EH (cell line): ENCODE measurements around the gene ARID1B.

Experiments used
- DNase-seq: peaks from one replicate; pipeline ENCODE4 v3.0.0-alpha.2; 2015; ENCODE audit warnings: low read depth

ARID1B gene

DNA sequence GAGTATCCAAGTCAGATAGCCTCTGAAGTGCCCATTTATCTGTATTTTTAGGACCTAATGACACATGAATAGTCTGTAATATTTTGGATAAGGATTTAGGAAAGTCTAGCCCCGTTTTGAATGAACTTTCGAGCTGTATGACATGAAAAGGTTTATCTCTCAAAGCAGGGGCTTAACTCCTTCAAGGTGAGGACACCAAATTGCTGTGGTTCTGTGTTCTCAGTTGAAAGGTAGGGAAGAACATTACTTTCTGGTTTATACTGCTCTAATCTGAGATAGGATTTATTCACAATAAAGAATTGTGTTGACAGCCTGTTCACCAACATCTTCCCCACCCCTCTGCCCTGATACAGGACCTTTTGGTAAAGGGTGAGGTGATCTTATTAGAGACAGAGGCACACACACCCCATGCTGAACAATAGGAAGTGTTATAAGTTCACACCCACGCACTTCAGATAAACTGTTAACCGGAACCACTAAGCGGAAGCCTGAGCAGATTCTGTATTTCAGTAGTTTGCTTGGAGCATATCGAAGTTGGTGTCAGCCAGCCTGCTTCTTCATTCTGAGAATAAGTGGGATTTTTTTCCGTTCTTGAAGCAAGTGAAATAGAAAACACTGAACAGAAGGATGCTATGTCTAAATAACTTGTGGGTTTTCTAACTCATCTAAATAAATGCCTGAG lies 322.9 kb downstream of the ARID1B start:
- DNase-seq, result no peak

GRCh38 chr6:157101166-157101565 lies 324.0 kb downstream of the ARID1B start:
- DNase-seq, result no peak

GRCh38 chr6:157104803-157105202 lies 327.6 kb downstream of the ARID1B start:
- no peak for DNase-seq

DNA sequence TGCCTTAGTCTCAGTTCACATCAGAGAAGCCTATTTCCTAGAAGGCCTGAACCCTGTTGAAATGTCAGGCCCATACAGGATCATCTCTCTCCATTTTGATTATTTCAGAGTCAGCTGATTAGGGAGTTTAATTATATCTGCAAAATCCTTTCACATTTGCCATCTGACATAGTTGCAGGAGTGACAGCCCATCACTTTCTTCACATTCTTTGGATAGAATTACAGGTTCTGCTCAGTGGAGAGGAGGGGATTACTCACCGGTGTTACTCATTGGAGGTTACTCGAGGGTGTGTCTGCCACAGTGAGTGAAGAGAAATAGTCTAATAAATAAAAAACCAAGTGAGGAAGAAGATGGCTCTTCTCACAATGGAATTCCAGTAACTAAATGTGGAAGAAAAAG lies 329.3 kb downstream of the ARID1B start:
- DNase-seq, result peak; percentile 65

DNA sequence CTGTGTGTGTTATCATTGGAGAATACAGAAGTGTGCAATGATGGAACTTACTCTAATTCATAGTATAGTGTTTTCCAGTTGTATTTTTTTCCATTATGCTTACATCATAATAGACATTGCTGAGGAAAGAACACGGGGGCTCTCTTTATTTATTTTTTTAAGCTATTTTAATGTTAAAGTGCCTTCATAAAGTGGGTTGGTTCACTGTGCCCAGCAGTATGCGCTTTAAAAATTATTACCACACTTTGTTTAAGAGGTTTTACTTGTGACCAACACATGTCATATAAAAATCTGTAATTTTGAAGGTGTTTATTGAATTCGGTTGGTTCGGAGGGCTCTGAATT lies 330.4 kb downstream of the ARID1B start:
- DNase-seq, result no peak

DNA sequence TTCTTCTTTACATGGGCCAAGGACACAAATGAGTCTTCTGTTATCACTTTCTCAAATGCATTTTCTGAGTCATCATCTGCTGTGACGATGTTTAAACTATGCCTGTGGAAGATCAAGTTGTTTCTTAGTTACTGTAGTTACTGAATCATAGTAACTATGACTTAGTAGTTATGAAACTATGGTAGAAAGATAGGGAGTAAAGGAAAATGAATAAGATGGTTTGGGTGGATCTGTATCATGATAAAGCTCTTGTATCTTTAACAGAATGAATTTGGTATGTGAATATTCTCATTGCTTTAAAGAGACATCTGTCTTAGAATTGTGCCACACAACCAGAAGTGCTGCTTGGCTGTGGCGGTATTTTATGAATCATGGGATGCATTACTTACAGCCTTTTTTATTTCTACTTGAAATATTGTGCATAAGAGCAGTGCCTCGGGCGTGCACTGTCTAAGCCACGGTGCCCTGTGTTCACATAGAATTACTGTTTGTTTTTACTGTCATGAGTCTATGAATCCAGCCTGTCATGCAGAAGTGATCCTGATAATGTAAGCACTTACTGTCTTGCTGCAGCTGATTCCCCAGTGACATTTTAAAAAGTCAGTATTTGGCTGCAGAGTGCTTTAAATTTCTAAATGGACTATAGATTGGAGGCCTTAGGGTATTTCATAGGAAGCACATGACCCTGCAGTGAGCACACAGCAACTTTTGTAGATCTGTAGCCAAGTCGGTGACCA lies 330.9 kb downstream of the ARID1B start:
- DNase-seq, result peak; percentile 92

DNA sequence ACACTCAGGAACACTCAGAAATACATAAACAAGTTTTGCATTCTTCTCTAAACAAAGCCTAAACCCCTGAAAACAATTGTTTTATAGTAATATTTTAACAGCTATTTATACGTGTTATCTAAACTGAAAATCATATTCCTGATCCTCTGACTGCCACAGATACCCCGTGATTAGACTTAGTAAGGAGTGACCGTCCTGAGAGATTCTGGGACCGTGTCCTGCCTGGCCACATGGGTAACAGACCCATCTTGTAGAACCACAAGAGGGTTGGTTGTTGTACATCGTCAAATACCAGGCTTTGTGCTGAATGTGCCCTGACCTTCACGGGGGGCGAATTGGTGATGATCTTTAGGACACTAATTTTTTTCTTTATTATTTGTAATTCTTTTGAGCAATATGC lies 331.7 kb downstream of the ARID1B start:
- DNase-seq, result no peak

DNA sequence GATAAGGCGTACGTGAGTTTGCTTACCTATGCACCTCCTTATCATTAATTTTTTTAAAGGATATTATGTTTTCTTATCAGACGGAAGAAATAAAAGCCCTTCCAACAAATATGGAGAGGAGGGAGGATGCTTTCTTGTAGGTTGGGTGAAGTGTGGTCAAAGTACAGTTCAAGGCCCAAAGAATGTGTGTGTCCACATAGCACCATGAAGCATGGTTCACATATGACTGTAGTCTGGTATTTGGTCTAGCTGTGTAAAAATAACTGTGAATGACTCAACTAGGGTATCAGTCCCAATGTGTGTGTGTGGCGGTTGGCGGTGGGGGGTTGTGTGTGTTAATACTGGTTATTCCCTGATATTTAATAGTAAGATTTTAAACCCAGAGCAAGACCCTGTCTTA lies 333.4 kb downstream of the ARID1B start:
- DNase-seq, result peak; percentile 68

- DNase-seq, result no peak
These were observed 336.2 kb downstream of the ARID1B start for GRCh38 chr6:157113389-157113788.

- DNase-seq, result no peak
These were observed 339.2 kb downstream of the ARID1B start for GRCh38 chr6:157116426-157116825.

DNA sequence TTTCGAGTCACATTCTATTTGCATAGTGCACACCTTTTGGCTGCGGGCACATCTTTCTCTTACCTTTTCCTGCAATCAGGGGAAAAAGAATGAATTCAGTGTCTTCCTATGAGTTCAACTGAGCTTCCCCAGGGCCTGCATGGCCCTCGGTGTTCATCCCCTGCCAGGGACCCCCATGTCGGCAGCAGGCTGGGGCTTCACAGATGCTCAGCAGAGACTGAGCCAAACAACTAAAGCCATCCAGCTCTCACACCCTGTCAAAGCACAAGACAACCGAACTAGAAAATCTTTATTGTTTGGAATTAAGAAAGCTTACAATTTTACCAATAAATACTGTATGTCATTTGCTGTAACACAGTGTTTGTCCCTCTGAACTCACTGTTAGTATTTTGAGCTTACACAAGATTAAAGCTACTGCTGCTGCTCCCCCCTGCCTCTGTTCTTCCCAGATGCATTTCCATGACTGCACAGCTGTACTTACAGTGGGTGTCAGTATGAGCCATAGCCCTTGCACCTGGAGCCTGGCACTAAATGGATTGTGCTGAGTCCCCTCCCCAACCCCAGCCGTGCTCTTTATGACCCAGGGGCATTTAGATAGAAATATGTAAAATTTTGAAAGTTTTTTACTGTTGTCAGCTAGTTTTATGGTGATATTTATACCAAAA lies 340.4 kb downstream of the ARID1B start:
- no peak for DNase-seq

DNA sequence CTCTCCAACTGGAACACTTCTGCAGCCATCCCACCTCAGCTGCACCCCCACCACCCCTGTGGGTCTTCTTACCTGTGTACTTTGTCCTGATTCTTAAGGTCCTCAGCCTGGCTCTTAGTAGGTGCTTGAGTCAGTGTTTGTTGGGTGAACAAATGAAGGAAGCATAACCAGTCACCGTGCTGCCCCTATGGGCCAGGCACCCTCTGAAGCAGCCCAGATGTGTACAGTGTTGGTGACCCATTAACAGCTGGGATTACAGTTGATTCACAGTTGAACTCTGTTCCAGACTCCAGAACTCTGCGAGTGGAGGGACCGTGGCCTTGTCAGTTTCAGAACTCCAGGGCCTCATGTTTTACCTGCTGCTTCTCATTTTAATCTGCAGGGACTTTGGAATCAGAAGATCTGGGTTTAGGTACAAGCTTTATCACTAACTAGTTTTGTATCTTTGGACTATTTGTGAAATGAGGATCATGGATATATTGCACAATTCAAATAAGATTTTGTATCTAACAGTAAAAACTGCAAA lies 342.4 kb downstream of the ARID1B start:
- no peak for DNase-seq

GRCh38 chr6:157120534-157121232 lies 343.5 kb downstream of the ARID1B start:
- DNase-seq, result no peak

DNA sequence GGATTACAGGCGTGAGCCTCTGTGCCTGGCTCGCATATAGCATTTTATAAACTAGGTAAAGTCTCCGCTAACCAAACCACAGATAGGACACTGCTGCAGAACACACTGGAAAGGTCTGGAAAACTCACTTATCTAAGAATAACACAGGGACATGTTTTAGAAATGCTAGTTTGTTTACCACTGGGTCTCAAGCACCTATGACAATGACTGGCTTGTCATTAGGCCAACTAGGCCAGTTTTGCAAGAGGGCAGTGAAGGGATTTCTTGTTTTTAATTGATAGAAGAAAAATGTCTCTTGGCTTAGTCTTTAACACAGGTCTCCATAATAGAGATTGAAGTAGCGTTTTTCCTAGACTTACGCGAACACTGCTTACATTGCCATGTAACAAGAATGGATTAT lies 344.7 kb downstream of the ARID1B start:
- DNase-seq, result no peak

DNA sequence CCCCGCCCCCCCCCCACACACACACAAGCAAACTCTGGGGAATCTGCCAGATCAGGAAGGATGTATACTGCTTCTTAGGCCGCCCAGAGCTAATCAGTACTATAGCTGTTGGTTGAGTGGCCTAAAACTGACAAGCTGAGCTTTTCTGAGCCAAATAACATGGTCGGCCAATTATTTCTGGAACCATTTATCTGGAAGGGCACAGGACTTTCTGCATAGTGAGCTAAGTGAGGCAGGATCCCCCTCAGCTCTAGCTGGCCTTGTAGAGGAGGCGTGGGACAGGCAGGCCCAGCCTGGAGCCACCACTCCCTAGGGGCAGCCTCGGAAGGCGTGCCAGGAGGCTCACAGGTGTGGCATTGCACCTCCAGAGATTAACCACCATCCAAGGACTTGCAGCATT lies 346.1 kb downstream of the ARID1B start:
- DNase-seq, result no peak

DNA sequence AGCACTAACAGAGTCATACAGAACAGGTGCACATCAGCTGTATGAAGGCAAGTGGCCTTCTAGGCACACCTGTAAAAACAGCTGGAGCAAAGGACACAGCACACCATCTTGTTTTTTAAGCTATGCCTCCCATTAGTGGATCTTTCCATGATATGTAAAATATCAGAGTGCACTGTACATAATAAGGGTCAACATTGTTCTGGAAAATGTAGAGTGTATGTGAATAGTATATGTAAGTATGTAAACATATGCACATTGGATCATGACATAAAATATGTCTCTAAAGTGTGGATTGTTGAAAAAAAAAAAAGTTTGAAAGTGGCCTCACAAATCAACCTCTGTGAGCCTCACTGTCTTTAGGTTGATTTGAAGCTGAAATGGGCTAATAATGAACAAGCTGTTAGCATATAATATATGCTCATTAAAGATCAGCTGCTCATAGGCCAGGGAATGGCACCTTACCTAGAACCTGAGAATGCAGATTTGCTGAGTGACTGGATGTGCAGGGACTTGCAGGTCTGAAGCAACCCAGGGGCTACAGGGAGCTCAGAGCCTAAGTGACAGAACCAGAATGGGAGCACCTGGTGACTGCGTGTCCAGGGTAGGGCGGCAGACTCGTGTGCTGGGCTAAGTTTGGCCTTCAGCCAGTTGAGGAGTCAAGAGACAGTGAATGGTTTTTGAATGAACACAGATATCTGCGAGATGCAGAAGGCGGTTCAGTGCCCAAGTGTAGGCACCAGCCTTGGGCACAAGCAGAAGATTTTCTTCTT lies 347.5 kb downstream of the ARID1B start:
- no peak for DNase-seq

- DNase-seq, result no peak
These were observed 348.4 kb downstream of the ARID1B start for GRCh38 chr6:157125531-157125930.

GRCh38 chr6:157126183-157127098 lies 349.3 kb downstream of the ARID1B start:
- no peak for DNase-seq

DNA sequence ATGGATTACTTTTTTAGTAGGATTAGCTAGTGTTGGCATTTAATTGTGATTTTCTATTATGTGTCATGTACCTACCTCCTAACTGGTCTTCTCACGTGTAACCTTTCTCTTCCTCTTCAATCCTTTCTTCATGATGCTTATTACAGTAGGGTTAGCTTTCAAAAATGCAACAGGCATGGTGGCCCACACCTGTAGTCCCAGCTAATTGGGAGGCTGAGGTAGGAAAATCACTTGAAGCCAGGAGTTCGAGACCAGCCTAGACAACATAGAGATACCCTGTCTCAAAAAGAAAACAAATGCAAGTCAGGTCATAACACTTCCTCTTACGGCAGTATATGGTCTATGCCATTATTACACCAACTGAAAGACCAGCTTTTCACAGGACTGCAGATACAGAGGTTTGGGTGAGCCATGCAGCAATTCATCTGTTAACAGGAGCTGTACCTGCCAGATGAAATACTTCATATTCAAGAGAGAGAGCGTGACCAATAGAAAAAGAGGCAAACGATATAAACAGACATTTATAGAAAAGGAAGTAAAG lies 351.1 kb downstream of the ARID1B start:
- DNase-seq, result no peak

DNA sequence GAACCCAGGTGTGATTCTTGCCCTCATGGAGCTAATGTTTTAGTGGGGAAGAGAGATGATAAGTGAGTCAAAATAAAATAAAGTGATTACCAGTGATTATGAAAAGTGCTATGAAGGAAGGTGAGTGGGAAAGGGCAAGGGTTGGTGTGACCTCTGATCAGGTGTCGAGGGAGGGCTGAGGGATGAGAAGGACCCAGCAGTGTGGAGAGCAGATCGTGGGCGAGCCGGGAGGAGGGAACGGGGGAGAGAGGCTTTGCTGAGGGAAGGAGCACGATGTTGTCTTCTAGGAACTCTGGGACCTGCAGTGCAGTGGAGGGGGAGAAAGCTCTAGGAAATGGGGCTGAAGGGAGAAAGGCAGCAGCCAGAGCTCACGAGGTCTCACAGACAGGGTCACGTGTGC lies 354.1 kb downstream of the ARID1B start:
- no peak for DNase-seq
